GM19452 (cell line): ENCODE results near the gene RNF128.
"Not testable (repeated sequence)": the region's sequence is repeated elsewhere in the genome, so short reads cannot be mapped to it uniquely, and the experiment has no call there.

ENCODE experiments used
- ATAC-seq: cut with Tn5 transposase; IDR thresholded peaks from one replicate; pipeline ENCODE4 v1.9.1; 2021; ENCODE audit not compliant: unreplicated experiment

Gene RNF128

GRCh38 chrX:106742805-106743204 lies 16.3 kb downstream of the RNF128 start:
- no peak for ATAC-seq

- ATAC-seq: no peak
Observed at GRCh38 chrX:106748377-106748776, 21.9 kb downstream of the RNF128 start.

GRCh38 chrX:106751407-106751806 lies 24.9 kb downstream of the RNF128 start:
- ATAC-seq: no peak

- no peak for ATAC-seq
Observed at GRCh38 chrX:106752101-106752678, 25.7 kb downstream of the RNF128 start.

- ATAC-seq: not testable (repeated sequence)
Observed at GRCh38 chrX:106769288-106769687, 42.8 kb downstream of the RNF128 start.

- ATAC-seq: no peak
Observed at GRCh38 chrX:106774981-106775380, 48.5 kb downstream of the RNF128 start.

- no peak for ATAC-seq
Observed at GRCh38 chrX:106780264-106780663, 53.8 kb downstream of the RNF128 start.

- ATAC-seq: no peak
Observed at GRCh38 chrX:106780664-106781377, 54.3 kb downstream of the RNF128 start.

- no peak for ATAC-seq
Observed at GRCh38 chrX:106783716-106784115, 57.2 kb downstream of the RNF128 start.

- ATAC-seq: no peak
Observed at GRCh38 chrX:106791495-106791894, 65.0 kb downstream of the RNF128 start.

- peak; percentile 42 for ATAC-seq
Observed at GRCh38 chrX:106802063-106802387, 75.5 kb downstream of the RNF128 start.

- peak; percentile 96 for ATAC-seq
Observed at GRCh38 chrX:106802388-106803275, 76.1 kb downstream of the RNF128 start, which contains the start of gene TBC1D8B. Gene TBC1D8B, plus strand, starts transcription at chrX:106802673. Its CDS starts 181 bp downstream, at chrX:106802854.

GRCh38 chrX:106811131-106811910 lies 84.8 kb downstream of the RNF128 start:
- ATAC-seq: no peak

GRCh38 chrX:106812930-106813329 lies 86.4 kb downstream of the RNF128 start:
- ATAC-seq: not testable (repeated sequence)

- not testable (repeated sequence) for ATAC-seq
Observed at GRCh38 chrX:106814093-106814492, 87.6 kb downstream of the RNF128 start.
